Measurements from ENCODE around the gene C1orf159. TPM values are rescaled to one million over a fixed set of nuclear protein-coding genes. Genes with fewer than 3 reads are reported as not detected.
"Not testable (repeated sequence)": the region's sequence is repeated elsewhere in the genome, so short reads cannot be mapped to it uniquely, and the experiment has no call there.

The C1orf159 gene
- total RNA-seq, 2 donors from 2014 or later, result 23.1 to 29.5 TPM

GRCh38 chr1:1080122-1080757 is 35.6 kb downstream of the C1orf159 start:
- peaks cover 2% of the 10 kb centered on the region for H3K4me1 Mint-ChIP-seq
- no peak for TF ChIP-seq CTCF (conservative IDR thresholded peaks at IDR 0.05)
- 0 to 6% methylated on average over 9 to 16 of the region's 23 CpGs for WGBS, 2 experiments (ENCODE audit: insufficient coverage in 1 of 2, insufficient read length in 1 of 2)
- H3K9me3 Mint-ChIP-seq, result no peaks in the 10 kb centered on the region
- H3K36me3 ChIP-seq (ENCODE audit: control insufficient read depth, insufficient read depth, low read length), result no peaks in the 10 kb centered on the region
- H3K9ac ChIP-seq (ENCODE audit: extremely low read depth, low read length, poor library complexity, severe bottlenecking), result no peak overlapping the region
- H3K36me3 Mint-ChIP-seq (ENCODE audit: low read depth), result peaks cover 2% of the 10 kb centered on the region
- no peaks in the 10 kb centered on the region for H3K9me3 ChIP-seq (ENCODE audit: control insufficient read depth, low read length)
- peaks cover 3% of the 10 kb centered on the region for H3K27me3 Mint-ChIP-seq (ENCODE audit: insufficient read depth)
- no peak overlapping the region for H3K27ac Mint-ChIP-seq
- H3K4me3 ChIP-seq (ENCODE audit: low read length), result peak overlapping the region; percentile 53
- peak; percentile 94 for DNase-seq
- H3K4me1 ChIP-seq (ENCODE audit: control insufficient read depth, insufficient read depth, low read length), result peaks cover 7% of the 10 kb centered on the region
- peaks cover 17% of the 10 kb centered on the region for H3K27me3 ChIP-seq (ENCODE audit: control insufficient read depth, insufficient read depth, low read length, poor library complexity, severe bottlenecking)
- H3K4me3 Mint-ChIP-seq, result peak overlapping the region; percentile 42
- H3K27ac ChIP-seq (ENCODE audit: low read depth, low read length), result no peak overlapping the region

- Histone ChIP-seq H3K9ac (ENCODE audit: extremely low read depth, low read length, poor library complexity, severe bottlenecking) (no peak overlapping the region), H3K27me3 (ENCODE audit: control insufficient read depth, insufficient read depth, low read length, poor library complexity, severe bottlenecking) (peaks cover 17% of the 10 kb centered on the region), H3K36me3 (ENCODE audit: control insufficient read depth, insufficient read depth, low read length) (no peaks in the 10 kb centered on the region), H3K9me3 (ENCODE audit: control insufficient read depth, low read length) (no peaks in the 10 kb centered on the region), H3K4me1 (ENCODE audit: control insufficient read depth, insufficient read depth, low read length) (peaks cover 7% of the 10 kb centered on the region), H3K27ac (ENCODE audit: low read depth, low read length) (no peak overlapping the region), H3K4me3 (ENCODE audit: low read length) (peak overlapping the region; percentile 53)
- 4 to 9% methylated on average over 23 to 38 of the region's 38 CpGs for WGBS, 2 experiments (ENCODE audit: insufficient coverage in 1 of 2, insufficient read length in 1 of 2)
- Mint-ChIP-seq H3K27me3 (ENCODE audit: insufficient read depth) (peaks cover 6% of the 10 kb centered on the region), H3K27ac (peak overlapping the region; percentile 48), H3K4me3 (peak overlapping the region; percentile 42), H3K9me3 (no peaks in the 10 kb centered on the region), H3K4me1 (peaks cover 2% of the 10 kb centered on the region), H3K36me3 (ENCODE audit: low read depth) (peaks cover 2% of the 10 kb centered on the region)
- TF ChIP-seq CTCF (conservative IDR thresholded peaks at IDR 0.05), result no peak
- peak; percentile 92 for DNase-seq
Observed at GRCh38 chr1:1079408-1080121, 36.3 kb downstream of the C1orf159 start.

GRCh38 chr1:1077396-1077795 is 38.5 kb downstream of the C1orf159 start:
- H3K9me3 ChIP-seq (ENCODE audit: control insufficient read depth, low read length); DNase-seq; H3K27ac ChIP-seq (ENCODE audit: low read depth, low read length); H3K4me1 Mint-ChIP-seq; H3K9ac ChIP-seq (ENCODE audit: extremely low read depth, low read length, poor library complexity, severe bottlenecking); H3K4me3 ChIP-seq (ENCODE audit: low read length); H3K36me3 ChIP-seq (ENCODE audit: control insufficient read depth, insufficient read depth, low read length); H3K36me3 Mint-ChIP-seq (ENCODE audit: low read depth); H3K27ac Mint-ChIP-seq; H3K9me3 Mint-ChIP-seq; H3K4me3 Mint-ChIP-seq; H3K4me1 ChIP-seq (ENCODE audit: control insufficient read depth, insufficient read depth, low read length): not testable (repeated sequence)
- WGBS, 2 experiments (ENCODE audit: insufficient coverage in 1 of 2, insufficient read length in 1 of 2), result 86% methylated on average over 7 of the region's 21 CpGs; no CpG with 5 or more reads in 1 of the 2 experiments
- peaks cover 11% of the 10 kb centered on the region for H3K27me3 Mint-ChIP-seq (ENCODE audit: insufficient read depth)
- H3K27me3 ChIP-seq (ENCODE audit: control insufficient read depth, insufficient read depth, low read length, poor library complexity, severe bottlenecking), result peaks cover 17% of the 10 kb centered on the region
